DMS53 treated with DMSO at 0.1 percent for 48 hours (cell line): ENCODE data around the gene RIC1.
"Not testable (repeated sequence)": the region's sequence is repeated elsewhere in the genome, so short reads cannot be mapped to it uniquely, and the experiment has no call there.

Source experiments
- DNase-seq: peaks from one replicate; lab custom pipeline; 2025; ENCODE audit not compliant: unreplicated experiment; lab: John Stamatoyannopoulos, UW

Gene RIC1

DNA sequence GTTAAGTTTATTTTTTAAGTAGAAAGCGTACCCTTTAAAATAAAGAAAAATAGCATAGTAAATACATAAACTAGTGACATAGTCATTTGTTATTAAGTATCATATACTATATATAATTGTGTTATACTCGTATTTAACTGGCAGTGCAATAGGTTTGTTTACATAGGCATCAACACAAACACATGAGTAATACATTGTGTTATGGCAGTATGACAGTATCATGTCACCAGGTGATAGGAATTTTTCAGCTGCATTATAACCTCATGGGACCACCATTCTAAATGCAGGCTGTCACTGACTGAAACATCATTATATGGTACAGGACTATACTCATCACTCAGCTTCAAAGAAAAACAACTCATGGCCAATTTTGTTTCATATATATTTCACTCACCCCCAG lies 8.4 kb upstream of the RIC1 start:
- peak; percentile 67 for DNase-seq

DNA sequence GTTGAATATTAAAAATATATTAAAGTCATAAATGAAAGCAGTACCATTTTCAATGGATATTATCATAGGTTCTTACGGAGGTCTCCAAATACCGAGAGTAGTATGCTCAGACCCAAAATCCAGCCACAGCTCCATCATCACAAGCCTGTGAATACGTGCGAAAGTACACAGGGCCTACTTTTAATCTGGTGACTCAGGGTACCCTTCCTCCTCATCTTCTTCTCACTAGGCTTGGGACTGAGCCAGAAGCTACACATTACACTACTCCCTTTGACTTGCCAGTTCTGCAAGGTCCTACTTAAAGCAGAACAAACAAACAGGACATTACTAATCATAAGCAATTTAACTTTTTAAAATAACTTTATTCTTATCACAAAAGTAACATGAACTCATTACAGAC lies 7.6 kb upstream of the RIC1 start:
- DNase-seq, result no peak

DNA sequence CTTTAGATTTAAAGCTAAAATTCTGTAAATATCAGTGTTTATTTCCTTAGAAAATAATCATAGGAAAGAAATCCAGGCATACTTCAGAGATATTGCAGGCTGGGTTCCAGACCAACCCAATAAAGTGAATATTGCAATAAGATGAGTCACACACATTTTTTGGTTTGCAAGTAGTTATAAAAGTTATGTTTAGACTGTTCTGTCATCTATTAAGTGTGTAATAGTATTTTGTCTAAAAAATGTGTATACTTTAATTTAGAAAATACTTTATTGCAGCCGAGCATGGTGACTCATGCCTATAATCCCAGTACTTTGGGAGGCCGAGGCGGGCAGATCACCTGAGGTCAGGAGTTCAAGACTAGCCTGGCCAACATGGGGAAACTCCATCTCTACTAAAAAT lies 6.9 kb upstream of the RIC1 start:
- no peak for DNase-seq

DNA sequence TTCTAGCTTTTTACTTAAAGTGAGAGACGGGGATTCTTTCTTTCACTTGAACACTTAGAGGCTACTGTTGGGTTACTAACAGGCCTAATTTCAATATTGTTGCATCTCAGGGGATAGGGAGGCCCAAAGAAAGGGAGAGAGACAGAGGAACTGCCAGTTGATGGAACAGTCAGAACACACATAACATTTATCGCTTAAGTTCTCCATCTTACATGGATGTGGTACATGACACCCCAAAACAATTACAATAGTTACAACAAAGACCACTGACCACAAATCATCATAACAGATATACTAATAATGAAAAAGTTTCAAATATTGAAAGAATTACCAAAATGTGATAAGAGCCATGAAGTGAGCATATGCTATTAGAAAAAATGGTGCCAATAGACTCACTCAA lies 4.3 kb upstream of the RIC1 start:
- DNase-seq, result no peak

DNA sequence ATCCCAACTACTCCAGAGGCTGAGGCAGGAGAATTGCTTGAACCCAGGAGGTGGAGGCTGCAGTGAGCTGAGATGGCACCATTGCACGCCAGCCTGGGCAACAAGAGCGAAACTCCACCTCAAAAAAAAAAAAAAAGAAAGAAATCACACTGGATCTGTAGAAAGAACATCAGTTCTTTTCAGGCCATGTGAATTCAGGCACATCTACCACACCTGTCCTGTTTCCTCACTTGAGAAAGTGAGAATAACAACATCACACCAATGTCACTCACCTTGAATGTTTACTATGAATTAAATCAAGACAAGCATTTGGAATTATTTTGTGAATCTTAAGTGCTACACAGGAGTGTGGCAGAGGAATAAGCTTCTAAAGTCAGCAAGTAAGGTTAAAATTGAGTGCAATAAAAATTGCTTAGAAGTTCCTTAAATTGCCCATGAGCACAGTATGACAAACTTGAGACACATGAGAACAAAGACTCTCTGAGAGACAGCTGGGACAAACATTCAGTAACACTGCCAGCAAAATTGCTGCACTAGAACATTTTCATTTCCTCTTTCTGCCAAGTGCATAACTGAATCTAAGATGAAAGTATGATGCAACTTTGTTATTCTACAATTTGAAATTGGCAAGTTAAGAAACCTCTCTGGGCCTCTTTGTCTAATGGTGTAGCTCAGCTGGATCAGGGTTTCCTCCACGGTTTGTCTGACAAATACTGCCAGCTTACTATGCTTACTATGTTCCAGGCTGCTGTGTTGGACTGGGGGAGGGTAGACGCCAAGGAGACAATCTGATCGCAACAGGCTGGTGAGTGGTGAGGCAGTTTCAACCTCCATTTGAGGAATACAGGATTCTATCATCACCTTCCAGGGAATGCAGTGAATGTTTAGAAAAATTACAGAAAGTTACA lies 1.9 kb upstream of the RIC1 start:
- no peak for DNase-seq

DNA sequence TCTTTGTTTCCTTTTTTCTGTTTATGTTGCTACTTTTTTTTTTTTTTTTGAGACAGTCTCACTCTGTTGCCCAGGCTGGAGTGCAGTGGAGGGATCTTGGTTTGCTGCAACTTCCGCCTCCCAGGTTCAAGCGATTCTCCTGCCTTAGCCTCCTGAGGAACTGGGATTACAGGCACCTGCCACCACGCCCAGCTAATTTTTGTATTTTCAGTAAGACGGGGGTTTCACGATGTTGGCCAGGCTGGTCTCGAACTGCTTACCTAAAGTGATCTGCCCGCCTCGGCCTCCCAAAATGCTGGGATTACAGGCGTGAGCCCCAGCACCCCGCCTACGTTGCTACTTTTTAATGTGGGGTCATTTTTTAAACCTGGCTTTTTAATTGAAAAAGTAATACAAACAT lies 1.2 kb upstream of the RIC1 start:
- not testable (repeated sequence) for DNase-seq

DNA sequence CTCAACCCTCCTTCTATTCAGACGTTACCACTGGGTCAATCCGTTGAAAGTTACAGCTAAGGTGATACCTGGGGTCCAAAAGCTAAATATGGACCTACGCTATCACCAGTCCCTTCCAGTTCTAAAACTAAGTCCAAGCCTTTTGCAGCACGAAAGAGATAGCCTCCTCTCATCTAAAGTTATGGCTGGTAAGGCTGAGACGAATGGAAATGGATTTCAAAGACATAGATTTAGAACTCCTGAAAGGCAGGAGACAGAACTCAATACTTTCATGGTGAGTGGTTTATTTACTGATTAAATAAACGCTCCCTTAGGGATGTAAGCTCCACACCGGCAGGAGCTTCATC lies 751 bp upstream of the RIC1 start:
- DNase-seq, result no peak

DNA sequence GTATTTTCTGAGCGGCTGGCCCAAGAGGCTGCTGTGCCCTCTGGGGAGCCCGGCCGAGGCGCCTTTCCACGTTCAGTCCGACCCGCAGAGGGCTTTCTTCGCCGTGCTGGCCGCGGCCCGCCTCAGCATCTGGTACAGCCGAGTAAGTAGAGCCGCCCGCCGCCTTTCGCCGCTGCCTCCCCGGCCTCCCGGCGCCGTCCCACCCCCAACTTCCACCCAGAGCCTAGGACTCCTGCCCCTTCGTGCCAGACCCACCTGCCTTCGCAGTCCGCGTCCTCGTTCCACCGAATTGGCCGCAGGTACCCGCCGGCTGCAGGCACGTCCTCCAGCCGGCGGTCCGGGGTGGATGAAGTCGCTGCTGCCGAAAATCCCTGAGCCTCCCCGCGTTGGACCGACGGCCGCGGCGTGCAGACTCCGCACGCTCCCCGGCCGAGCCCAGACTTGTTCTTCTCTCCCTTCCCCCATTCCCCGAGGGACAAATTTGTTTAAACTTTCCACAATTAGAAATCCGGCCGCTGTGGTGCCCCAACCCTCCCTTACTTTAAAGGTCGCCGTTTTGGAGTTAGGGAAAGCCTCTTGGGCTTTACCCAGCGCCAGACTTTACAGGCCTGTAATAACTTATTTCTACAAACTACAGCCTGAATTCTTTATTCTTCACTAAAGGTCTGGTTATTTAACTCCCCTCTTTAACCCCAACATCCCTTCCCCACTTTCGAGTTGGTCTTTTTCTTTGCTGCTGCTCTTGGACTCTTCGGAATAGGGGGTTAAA lies 589 bp downstream of the RIC1 start:
- peak; percentile 28 for DNase-seq

DNA sequence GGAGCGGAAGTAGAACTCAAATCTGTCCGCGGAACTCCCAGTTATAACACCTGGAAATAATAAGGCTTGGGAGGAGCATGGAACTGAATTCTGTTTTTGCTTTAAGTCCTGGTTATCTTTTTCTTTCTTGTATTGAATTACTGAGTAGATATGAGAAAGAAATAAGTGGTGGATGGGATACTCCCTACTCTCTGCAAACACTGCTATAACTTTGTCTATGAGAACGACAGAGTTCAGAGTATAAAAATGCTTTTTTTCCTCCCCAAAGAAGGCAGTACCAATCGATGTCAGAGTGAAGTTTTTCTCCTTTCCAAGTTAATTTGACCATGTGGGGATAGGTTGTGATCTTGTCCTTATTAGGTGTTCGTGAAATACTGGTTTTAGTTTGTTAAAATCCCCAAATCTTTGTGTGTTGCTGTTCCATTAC lies 1.2 kb downstream of the RIC1 start:
- DNase-seq, result peak; percentile 2

DNA sequence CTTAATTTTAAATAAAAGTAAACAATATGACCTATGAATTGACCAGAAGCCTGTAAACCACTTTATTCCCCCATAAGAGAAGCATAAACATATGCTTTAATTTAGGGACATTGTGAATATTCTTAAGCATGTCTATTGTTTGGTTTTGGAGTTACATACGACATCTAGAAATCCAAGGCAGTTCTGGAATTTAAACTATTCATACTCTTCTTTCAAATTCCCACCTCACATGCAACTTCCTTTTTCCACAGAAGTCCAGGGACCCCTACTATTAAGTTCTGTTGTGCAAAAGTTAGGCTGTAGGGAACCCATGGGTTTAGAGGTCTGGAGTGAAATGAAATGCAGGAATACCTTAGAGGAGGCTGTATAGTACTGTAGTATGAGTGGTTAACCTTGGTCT lies 2.1 kb downstream of the RIC1 start:
- no peak for DNase-seq

DNA sequence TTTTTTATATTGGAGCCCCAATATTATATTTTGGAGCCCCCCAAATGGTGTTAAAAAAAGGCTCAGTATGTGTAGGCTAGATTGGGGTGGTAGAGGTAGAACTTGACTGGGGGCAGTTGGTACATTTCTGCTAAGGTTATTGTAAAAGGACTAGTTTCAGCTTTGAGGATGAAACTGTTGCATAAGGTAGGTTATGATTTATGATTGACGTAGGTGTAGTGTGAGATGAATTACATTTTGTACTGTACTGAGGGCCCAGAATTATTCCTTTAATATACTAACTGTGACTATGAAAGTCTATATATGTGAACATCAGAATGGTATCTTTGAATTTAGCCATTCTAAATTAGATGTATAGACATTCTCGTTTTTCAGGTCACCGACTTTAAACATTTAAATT lies 3.6 kb downstream of the RIC1 start:
- no peak for DNase-seq

DNA sequence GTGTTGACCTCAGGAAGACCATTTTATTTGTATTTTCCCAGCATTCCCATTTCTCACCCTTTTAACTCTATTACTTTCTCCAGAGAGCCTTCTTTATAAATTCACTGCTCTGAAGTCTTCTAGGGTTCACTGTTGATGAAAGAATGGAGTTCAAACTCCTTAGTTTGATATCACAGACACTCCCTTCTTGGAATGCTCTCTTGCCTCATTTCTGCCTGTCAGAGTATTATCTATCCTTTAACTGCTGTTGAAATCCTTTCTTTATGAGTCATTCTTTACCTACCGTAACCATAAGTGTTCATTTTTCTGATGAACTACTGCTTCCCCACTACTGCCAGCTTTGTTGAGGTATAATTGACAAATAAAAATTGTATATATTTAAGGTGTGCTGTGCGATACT lies 4.3 kb downstream of the RIC1 start:
- peak; percentile 3 for DNase-seq

DNA sequence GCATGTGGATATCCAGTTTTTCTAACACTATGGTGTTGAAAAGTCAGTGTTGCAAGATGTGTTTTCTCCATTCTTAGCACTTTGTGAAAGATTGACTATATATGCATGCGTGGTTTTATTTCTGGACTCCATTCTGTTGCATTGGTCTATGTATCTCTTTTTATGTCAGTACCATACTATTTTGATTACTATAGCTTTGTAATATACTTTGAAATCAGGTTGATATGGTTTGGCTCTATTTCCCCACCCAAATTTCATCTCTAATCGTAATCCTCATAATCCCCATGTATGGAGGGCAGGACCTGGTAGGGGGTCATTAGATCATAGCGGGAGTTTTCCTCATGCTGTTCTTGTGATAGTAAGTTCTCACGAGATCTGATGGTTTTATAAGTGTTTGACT lies 6.5 kb downstream of the RIC1 start:
- DNase-seq, result no peak

DNA sequence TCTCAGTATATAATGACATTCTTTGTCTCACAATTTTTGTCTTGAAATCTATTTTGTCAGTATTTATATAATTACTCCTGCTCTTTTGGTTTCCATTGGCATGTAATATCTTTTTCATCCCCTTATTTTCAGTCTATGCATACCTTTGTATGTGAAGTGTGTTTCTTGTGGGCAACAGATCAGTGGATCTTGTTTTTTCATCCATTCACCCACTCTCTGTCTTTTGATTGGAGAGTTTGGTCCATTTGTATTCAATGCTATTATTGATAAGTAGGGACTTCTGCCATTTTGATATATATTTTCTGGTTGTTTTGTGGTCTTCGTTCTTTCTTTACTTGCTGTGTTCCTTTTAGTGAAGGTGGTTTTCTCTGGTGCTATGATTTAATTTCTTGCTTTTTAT lies 10.9 kb downstream of the RIC1 start:
- no peak for DNase-seq

DNA sequence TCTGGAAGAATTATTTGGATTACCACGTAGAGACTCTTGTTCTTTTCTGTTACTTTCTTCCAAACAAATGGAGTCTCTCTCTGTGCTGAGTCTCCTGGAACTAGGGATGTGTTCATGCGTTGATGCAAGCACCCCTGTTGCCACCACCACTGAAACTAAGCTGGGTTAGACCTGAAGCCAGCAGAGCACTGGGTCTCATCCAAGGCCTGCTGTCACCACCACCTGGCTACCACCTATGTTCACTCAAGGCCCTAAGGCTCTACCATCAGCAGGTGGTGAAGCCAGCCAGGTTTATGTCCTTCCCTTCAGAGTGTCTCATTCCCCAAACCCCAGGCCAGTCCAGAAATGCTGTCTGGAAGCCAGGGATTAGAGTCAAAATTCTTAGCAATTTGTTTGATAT lies 13.3 kb downstream of the RIC1 start:
- DNase-seq, result no peak

DNA sequence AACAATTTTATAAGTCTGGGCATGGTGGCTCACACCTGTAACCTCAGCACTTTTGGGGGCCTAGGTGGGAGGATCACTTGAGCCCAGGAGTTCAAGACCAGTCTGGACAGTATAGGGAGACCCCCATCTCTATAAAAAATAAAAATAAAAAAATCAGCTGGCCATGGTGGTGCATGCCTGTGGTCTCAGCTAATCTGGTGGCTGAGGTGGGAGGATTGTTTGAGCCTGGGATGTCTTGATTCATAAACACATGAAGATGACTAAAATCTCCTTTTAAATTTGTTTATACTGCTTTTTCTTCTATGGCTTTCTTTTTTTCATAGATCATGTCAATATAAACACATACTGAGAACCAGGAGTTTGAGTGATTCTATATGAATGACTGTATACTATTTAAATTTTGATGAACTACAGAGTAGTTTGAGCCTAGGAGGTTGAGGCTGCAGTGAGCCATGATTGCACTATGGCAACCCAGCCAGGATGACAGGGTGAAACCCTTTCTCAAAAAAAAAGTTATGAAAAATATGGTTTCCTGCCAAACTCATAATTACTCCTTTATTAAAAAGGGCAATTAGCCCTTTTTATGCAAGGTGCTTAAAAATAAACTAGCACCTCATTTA lies 14.2 kb downstream of the RIC1 start:
- no peak for DNase-seq

DNA sequence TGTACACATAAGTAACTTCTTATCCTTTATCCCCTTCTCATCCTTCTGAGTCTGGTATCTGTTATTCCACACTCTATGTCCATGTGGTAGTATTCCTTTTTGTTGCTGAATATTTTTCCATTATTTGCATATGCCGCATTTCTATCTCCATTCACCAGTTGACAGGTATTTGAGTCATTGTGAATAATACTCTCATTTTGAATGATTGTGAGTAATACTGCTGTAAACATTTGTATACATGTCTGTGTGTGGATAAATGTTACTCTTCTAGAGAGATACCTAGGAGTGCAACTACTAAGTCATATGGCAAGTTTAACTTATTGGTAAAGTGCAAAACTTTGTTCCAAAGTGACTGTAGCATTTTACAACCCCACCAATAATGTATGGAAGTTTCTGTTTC lies 15.6 kb downstream of the RIC1 start:
- no peak for DNase-seq

DNA sequence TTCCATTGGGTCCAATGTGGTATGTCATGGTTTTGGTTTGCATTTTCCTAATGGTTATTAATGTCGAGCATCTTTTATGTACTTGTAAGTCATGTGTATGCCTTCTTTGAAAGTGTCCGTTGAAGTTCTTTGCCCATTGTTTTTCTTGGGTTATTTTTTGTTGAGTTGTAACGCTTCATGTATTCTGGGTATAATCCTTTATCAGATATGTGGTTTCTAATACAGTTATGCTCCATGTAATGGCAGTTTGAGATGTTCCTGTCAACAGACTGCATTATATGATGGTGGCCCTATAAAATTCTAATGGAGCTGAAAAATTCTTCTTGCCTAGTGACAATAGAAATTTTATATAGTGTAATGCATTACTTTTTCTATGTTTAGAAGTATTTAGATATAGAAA lies 17.2 kb downstream of the RIC1 start:
- no peak for DNase-seq

DNA sequence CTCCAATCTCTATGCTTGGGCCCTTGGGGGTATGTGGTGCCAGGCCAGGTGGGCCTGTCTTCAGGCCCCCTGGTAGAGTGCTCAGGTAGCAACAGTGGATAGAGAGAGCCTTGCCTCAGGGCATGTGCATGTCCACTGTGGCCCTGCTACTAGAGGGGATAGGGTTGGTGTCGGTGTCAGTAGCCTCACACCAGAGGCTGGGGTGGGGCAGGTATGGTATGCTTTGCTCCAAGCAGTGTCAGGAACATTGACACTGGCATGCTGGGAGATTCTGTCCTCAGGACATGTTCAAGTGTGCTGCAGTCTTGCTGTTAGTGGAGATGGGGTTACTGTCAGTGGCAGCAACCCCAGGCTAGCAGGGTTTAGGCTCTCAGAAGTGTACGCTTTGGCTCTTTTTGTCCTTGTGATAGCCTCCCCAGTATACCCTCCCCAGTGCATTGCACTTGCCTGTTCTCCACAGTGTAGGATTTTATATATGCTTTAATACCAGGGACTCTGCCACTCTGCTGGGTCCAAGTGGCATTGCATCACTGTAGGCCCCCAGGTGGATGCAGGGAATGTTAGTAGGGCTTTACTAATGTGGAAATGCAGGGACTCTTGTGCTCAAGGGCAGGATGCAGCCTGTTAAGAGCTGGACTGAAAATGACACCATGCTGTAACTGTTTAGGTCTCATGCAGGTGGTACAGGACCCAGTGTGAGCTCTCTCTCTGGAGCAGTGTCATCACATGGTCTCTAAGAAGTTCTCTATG lies 21.6 kb downstream of the RIC1 start:
- DNase-seq, result no peak

DNA sequence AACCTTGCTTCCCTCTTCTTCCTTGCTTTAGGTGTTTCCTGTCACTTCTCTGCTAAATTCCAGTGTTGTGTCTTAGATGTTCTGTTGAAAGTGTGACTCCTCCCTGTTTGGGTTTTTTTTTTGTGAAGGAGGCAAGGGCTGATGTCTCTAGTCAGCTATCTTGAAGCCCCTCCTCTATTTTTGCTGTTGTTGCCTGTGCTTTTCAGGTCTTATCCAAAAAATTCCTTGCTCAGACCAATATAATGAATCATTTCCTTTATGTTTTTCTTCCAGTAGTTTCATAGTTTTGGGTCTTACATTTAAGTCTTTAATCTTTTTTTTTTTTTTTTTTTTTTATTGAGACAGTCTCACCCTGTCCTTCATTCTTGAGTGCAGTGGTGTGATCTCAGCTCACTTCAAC lies 22.3 kb downstream of the RIC1 start:
- DNase-seq, result no peak

DNA sequence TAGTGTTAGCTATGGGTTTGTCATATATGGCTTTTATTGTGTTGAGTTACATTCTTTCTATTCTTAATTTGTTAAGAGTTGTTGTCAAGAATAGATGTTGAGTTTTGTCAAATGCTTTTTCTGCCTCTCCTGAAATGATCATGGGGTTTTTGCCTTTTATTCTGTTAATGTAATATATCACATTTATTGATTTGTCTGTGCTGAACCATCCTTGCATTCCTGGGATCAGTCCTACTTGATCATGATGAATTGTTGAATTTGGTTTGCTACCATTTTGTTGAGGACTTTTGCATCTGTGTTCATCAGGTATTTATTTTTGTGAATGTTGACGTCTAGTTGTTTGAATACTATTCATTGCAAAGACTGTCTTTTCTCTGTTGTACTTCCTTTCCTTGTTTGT lies 23.9 kb downstream of the RIC1 start:
- no peak for DNase-seq
